ENCODE results near the gene TSPAN9.

TSPAN9 gene

GRCh38 chr12:3125674-3126073 lies 48.5 kb downstream of the TSPAN9 start:
- peaks cover 8% of the 10 kb centered on the region for H3K36me3 ChIP-seq (ENCODE audit: control insufficient read depth, insufficient read depth, low read length)
- 78 to 90% methylated on average over 3 to 4 of the region's 5 CpGs for WGBS, 2 experiments (ENCODE audit: insufficient coverage in 2 of 2)
- no peaks in the 10 kb centered on the region for H3K4me1 ChIP-seq (ENCODE audit: control insufficient read depth, insufficient read depth, low read length, poor library complexity, severe bottlenecking)
- H3K27ac ChIP-seq (ENCODE audit: low read depth, low read length, severe bottlenecking): no peak overlapping the region
- no peaks in the 10 kb centered on the region for H3K9me3 ChIP-seq (ENCODE audit: control insufficient read depth, low read length)
- no peak overlapping the region for H3K4me3 ChIP-seq (ENCODE audit: extremely low read depth, insufficient read depth, low read length, poor library complexity, severe bottlenecking)

GRCh38 chr12:3127832-3128231 lies 50.7 kb downstream of the TSPAN9 start:
- Histone ChIP-seq H3K9me3 (ENCODE audit: control insufficient read depth, low read length) (no peaks in the 10 kb centered on the region), H3K4me1 (ENCODE audit: control insufficient read depth, insufficient read depth, low read length, poor library complexity, severe bottlenecking) (peaks cover 4% of the 10 kb centered on the region), H3K4me3 (ENCODE audit: extremely low read depth, insufficient read depth, low read length, poor library complexity, severe bottlenecking) (no peak overlapping the region), H3K36me3 (ENCODE audit: control insufficient read depth, insufficient read depth, low read length) (peaks cover 8% of the 10 kb centered on the region), H3K27ac (ENCODE audit: low read depth, low read length, severe bottlenecking) (no peak overlapping the region)
- WGBS, 2 experiments (ENCODE audit: insufficient coverage in 2 of 2): 99% methylated on average over 7 to 9 of the region's 10 CpGs

- Histone ChIP-seq H3K27ac (ENCODE audit: low read depth, low read length, severe bottlenecking) (no peak overlapping the region), H3K36me3 (ENCODE audit: control insufficient read depth, insufficient read depth, low read length) (peaks cover 8% of the 10 kb centered on the region), H3K4me3 (ENCODE audit: extremely low read depth, insufficient read depth, low read length, poor library complexity, severe bottlenecking) (no peak overlapping the region), H3K4me1 (ENCODE audit: control insufficient read depth, insufficient read depth, low read length, poor library complexity, severe bottlenecking) (peaks cover 9% of the 10 kb centered on the region), H3K9me3 (ENCODE audit: control insufficient read depth, low read length) (no peaks in the 10 kb centered on the region)
- WGBS, 2 experiments (ENCODE audit: insufficient coverage in 2 of 2): 90 to 100% methylated on average over 1 to 4 of the region's 6 CpGs
Measured at GRCh38 chr12:3128498-3129293, 51.5 kb downstream of the TSPAN9 start.

GRCh38 chr12:3129301-3130056 lies 52.3 kb downstream of the TSPAN9 start:
- no peak overlapping the region for H3K4me3 ChIP-seq (ENCODE audit: extremely low read depth, insufficient read depth, low read length, poor library complexity, severe bottlenecking)
- H3K36me3 ChIP-seq (ENCODE audit: control insufficient read depth, insufficient read depth, low read length): peaks cover 8% of the 10 kb centered on the region
- H3K9me3 ChIP-seq (ENCODE audit: control insufficient read depth, low read length): no peaks in the 10 kb centered on the region
- no peak overlapping the region for H3K27ac ChIP-seq (ENCODE audit: low read depth, low read length, severe bottlenecking)
- peaks cover 9% of the 10 kb centered on the region for H3K4me1 ChIP-seq (ENCODE audit: control insufficient read depth, insufficient read depth, low read length, poor library complexity, severe bottlenecking)
- WGBS, 2 experiments (ENCODE audit: insufficient coverage in 2 of 2): 90 to 92% methylated on average over 9 of the region's 12 CpGs

- 87 to 89% methylated on average over 18 to 23 of the region's 24 CpGs for WGBS, 2 experiments (ENCODE audit: insufficient coverage in 2 of 2)
- no peaks in the 10 kb centered on the region for H3K9me3 ChIP-seq (ENCODE audit: control insufficient read depth, low read length)
- H3K36me3 ChIP-seq (ENCODE audit: control insufficient read depth, insufficient read depth, low read length): peaks cover 8% of the 10 kb centered on the region
- no peak overlapping the region for H3K27ac ChIP-seq (ENCODE audit: low read depth, low read length, severe bottlenecking)
- no peak overlapping the region for H3K4me3 ChIP-seq (ENCODE audit: extremely low read depth, insufficient read depth, low read length, poor library complexity, severe bottlenecking)
- H3K4me1 ChIP-seq (ENCODE audit: control insufficient read depth, insufficient read depth, low read length, poor library complexity, severe bottlenecking): peaks cover 9% of the 10 kb centered on the region
Measured at GRCh38 chr12:3130057-3130830, 53.1 kb downstream of the TSPAN9 start.

GRCh38 chr12:3131129-3131528 lies 54.0 kb downstream of the TSPAN9 start:
- Histone ChIP-seq H3K9me3 (ENCODE audit: control insufficient read depth, low read length) (no peaks in the 10 kb centered on the region), H3K27ac (ENCODE audit: low read depth, low read length, severe bottlenecking) (no peak overlapping the region), H3K4me3 (ENCODE audit: extremely low read depth, insufficient read depth, low read length, poor library complexity, severe bottlenecking) (no peak overlapping the region), H3K4me1 (ENCODE audit: control insufficient read depth, insufficient read depth, low read length, poor library complexity, severe bottlenecking) (peaks cover 13% of the 10 kb centered on the region), H3K36me3 (ENCODE audit: control insufficient read depth, insufficient read depth, low read length) (peaks cover 8% of the 10 kb centered on the region)
- WGBS, 2 experiments (ENCODE audit: insufficient coverage in 2 of 2): 81 to 93% methylated on average over 11 to 12 of the region's 13 CpGs

- no peak overlapping the region for H3K4me3 ChIP-seq (ENCODE audit: extremely low read depth, insufficient read depth, low read length, poor library complexity, severe bottlenecking)
- peak overlapping the region; percentile 10 for H3K27ac ChIP-seq (ENCODE audit: low read depth, low read length, severe bottlenecking)
- peaks cover 8% of the 10 kb centered on the region for H3K36me3 ChIP-seq (ENCODE audit: control insufficient read depth, insufficient read depth, low read length)
- 69 to 73% methylated on average over 14 to 15 of the region's 21 CpGs for WGBS, 2 experiments (ENCODE audit: insufficient coverage in 2 of 2)
- no peaks in the 10 kb centered on the region for H3K9me3 ChIP-seq (ENCODE audit: control insufficient read depth, low read length)
- H3K4me1 ChIP-seq (ENCODE audit: control insufficient read depth, insufficient read depth, low read length, poor library complexity, severe bottlenecking): peaks cover 29% of the 10 kb centered on the region
Measured at GRCh38 chr12:3132636-3133404, 55.6 kb downstream of the TSPAN9 start.

- H3K27ac ChIP-seq (ENCODE audit: low read depth, low read length, severe bottlenecking): no peak overlapping the region
- H3K4me1 ChIP-seq (ENCODE audit: control insufficient read depth, insufficient read depth, low read length, poor library complexity, severe bottlenecking): peaks cover 29% of the 10 kb centered on the region
- H3K36me3 ChIP-seq (ENCODE audit: control insufficient read depth, insufficient read depth, low read length): peaks cover 6% of the 10 kb centered on the region
- no peaks in the 10 kb centered on the region for H3K9me3 ChIP-seq (ENCODE audit: control insufficient read depth, low read length)
- H3K4me3 ChIP-seq (ENCODE audit: extremely low read depth, insufficient read depth, low read length, poor library complexity, severe bottlenecking): no peak overlapping the region
Measured at GRCh38 chr12:3133405-3133783, 56.2 kb downstream of the TSPAN9 start.

- Histone ChIP-seq H3K9me3 (ENCODE audit: control insufficient read depth, low read length) (no peaks in the 10 kb centered on the region), H3K27ac (ENCODE audit: low read depth, low read length, severe bottlenecking) (no peak overlapping the region), H3K36me3 (ENCODE audit: control insufficient read depth, insufficient read depth, low read length) (no peaks in the 10 kb centered on the region), H3K4me1 (ENCODE audit: control insufficient read depth, insufficient read depth, low read length, poor library complexity, severe bottlenecking) (peaks cover 29% of the 10 kb centered on the region), H3K4me3 (ENCODE audit: extremely low read depth, insufficient read depth, low read length, poor library complexity, severe bottlenecking) (no peak overlapping the region)
- WGBS, 2 experiments (ENCODE audit: insufficient coverage in 2 of 2): 89 to 93% methylated on average over 6 of the region's 6 CpGs
Measured at GRCh38 chr12:3134126-3134525, 56.9 kb downstream of the TSPAN9 start.

- 90 to 92% methylated on average over 11 to 12 of the region's 13 CpGs for WGBS, 2 experiments (ENCODE audit: insufficient coverage in 2 of 2)
- Histone ChIP-seq H3K4me3 (ENCODE audit: extremely low read depth, insufficient read depth, low read length, poor library complexity, severe bottlenecking) (no peak overlapping the region), H3K9me3 (ENCODE audit: control insufficient read depth, low read length) (no peaks in the 10 kb centered on the region), H3K36me3 (ENCODE audit: control insufficient read depth, insufficient read depth, low read length) (no peaks in the 10 kb centered on the region), H3K27ac (ENCODE audit: low read depth, low read length, severe bottlenecking) (no peak overlapping the region), H3K4me1 (ENCODE audit: control insufficient read depth, insufficient read depth, low read length, poor library complexity, severe bottlenecking) (peaks cover 29% of the 10 kb centered on the region)
Measured at GRCh38 chr12:3134526-3135135, 57.5 kb downstream of the TSPAN9 start.

All from mesodermal cell (in vitro differentiated cells).